Keratinocyte (primary cell): ENCODE data around the gene MVB12B.

ENCODE experiments used
- CTCF ChIP-seq, 3 experiments: IDR thresholded peaks in 1 of 3; conservative IDR thresholded peaks in 1 of 3; optimal IDR thresholded peaks in 1 of 3; 2 replicates in 2 of 3; 3 replicates in 1 of 3; pipeline versions ENCODE3 to v1.5.1; 2011; ENCODE audit warnings: low read length in 3 of 3, mild to moderate bottlenecking in 3 of 3, moderate library complexity in 2 of 3, control low read depth in 1 of 3, inconsistent platforms in 1 of 3; ENCODE audit not compliant: insufficient read depth in 2 of 3; ENCODE audit errors: extremely low read depth in 1 of 3
- EZH2 ChIP-seq: IDR thresholded peaks from one replicate; pipeline ENCODE4 v1.6.1; 2012; ENCODE audit warnings: inconsistent platforms, mild to moderate bottlenecking, low read length, moderate library complexity

- TF ChIP-seq EZH2 (no peak), CTCF (optimal IDR thresholded peaks at IDR 0.05 in 1 of 3, IDR thresholded peaks at IDR 0.05 in 1 of 3, conservative IDR thresholded peaks at IDR 0.05 in 1 of 3; ENCODE audit: extremely low read depth in 1 of 3, insufficient read depth in 2 of 3, low read length in 3 of 3) (no peak)
These were observed 190.6 kb downstream of the MVB12B start for GRCh38 chr9:126516936-126517832.
